Pancreas (tissue), 10 donors: ENCODE data around the gene EBI3. TPM values are rescaled to one million over a fixed set of nuclear protein-coding genes. Genes with fewer than 3 reads are reported as not detected.

Experiments used
- ATAC-seq, 4 donors: fragments of 200-7000 bp; cut with Tn5 transposase; one replicate each; pipeline versions ENCODE4 v1.8.0 to v1.9.1; 2020; ENCODE audit warnings: mild to moderate bottlenecking in 4 of 4, moderate library complexity in 4 of 4
- DNase-seq, 6 donors: peaks; one replicate each; pipeline ENCODE4 v3.0.0-alpha.2; 2020
- FAIRE-seq: peaks from 2 replicates; lab custom pipeline; 2012; peaks lifted over from hg19 to GRCh38; lab: Jason Lieb, UNC
- H3K27ac ChIP-seq, 4 donors: fragments of 200-600 bp; sonication (generic); 1 replicate in 3 of 4; 2 replicates in 1 of 4; pipeline versions ENCODE4 v1.5.0 to v1.8.0; 2020
- H3K27me3 ChIP-seq, 4 donors: fragments of 200-600 bp; one replicate each; pipeline ENCODE4 v1.8.0; 2021
- H3K36me3 ChIP-seq, 3 donors: fragments of 200-600 bp; sonication (generic) in 1 of 3; one replicate each; pipeline versions ENCODE4 v1.5.0 to v1.8.0; 2020 to 2021
- H3K4me1 ChIP-seq, 3 donors: fragments of 200-600 bp; one replicate each; pipeline ENCODE4 v1.8.0; 2021
- H3K4me3 ChIP-seq, 4 donors: fragments of 200-600 bp; sonication (generic) in 2 of 4; one replicate each; pipeline versions ENCODE4 v1.5.0 to v1.8.0; 2020 to 2021
- H3K9me3 ChIP-seq, 4 donors: fragments of 200-600 bp; one replicate each; pipeline ENCODE4 v1.8.0; 2021
- WGBS, 2 donors: extraction: QIAGEN DNeasy Blood & Tissue Kit; methylation state at CpG; one replicate each; pipeline ENCODE4 v1.1.7; 2013; 5-methylcytosine and 5-hydroxymethylcytosine counted together
- intact Hi-C, 3 donors: fragments of 100-400 bp; cut with DNase I; formaldehyde crosslinking; loops; one replicate each; pipeline versions ENCODE4 v1.11.1 to v1.14.2; 2022
- polyA plus RNA-seq, 2 donors: library from polyadenylated mRNA; stranded (reverse); fragments of 200-250 nt; gene quantifications; one replicate each; pipeline ENCODE4 v1.2.3, GENCODE V29; 2013
- total RNA-seq, 6 donors: library from RNA; stranded (reverse); fragmentation: NEBNext Ultra II Directional in 4 of 6; extraction: Animal tissue kit (Norgen Biotek cat#: 25700) in 4 of 6; gene quantifications; one replicate each; pipeline versions ENCODE4 v1.2.1 to v1.2.4, GENCODE V29; 2021 to 2023
- TF ChIP-seq, protein P1 (sequence below), 4 donors: fragments of 200-600 bp; sonication (generic) in 3 of 4; IDR thresholded peaks; one replicate each; pipeline versions ENCODE4 v1.5.0 to v1.8.0; 2021; ENCODE audit warnings: antibody characterized with exemption in 4 of 4
- donor health status: healthy with polysubstance abuse.
- donor health status: DM: no; HTN: no; CAD: no; lungs with moderate emphysema.
- donor health status: DM: no; HTN: no; CAD: no.
- donor health status: control.
- donor health status: control.
- donor health status: Bipolar disorder and iron deficiency.
- donor health status: DM: yes; HTN: yes; CAD: no.
- donor health status: DM: no; HTN: no; CAD: no.
- donor health status: DM: no; HTN: no; CAD: no.
- donor health status: DM: yes; HTN: yes; CAD: no.

EBI3 gene
- total and polyA plus RNA-seq, 8 donors, result 0.52 to 2.2 (median 1.2) TPM; not detected in 2

GRCh38 chr19:4184718-4185352 is 44.5 kb upstream of the EBI3 start:
- TF ChIP-seq, protein P1, sequence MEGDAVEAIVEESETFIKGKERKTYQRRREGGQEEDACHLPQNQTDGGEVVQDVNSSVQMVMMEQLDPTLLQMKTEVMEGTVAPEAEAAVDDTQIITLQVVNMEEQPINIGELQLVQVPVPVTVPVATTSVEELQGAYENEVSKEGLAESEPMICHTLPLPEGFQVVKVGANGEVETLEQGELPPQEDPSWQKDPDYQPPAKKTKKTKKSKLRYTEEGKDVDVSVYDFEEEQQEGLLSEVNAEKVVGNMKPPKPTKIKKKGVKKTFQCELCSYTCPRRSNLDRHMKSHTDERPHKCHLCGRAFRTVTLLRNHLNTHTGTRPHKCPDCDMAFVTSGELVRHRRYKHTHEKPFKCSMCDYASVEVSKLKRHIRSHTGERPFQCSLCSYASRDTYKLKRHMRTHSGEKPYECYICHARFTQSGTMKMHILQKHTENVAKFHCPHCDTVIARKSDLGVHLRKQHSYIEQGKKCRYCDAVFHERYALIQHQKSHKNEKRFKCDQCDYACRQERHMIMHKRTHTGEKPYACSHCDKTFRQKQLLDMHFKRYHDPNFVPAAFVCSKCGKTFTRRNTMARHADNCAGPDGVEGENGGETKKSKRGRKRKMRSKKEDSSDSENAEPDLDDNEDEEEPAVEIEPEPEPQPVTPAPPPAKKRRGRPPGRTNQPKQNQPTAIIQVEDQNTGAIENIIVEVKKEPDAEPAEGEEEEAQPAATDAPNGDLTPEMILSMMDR (IDR thresholded peaks at IDR 0.05), result no peak

DNA sequence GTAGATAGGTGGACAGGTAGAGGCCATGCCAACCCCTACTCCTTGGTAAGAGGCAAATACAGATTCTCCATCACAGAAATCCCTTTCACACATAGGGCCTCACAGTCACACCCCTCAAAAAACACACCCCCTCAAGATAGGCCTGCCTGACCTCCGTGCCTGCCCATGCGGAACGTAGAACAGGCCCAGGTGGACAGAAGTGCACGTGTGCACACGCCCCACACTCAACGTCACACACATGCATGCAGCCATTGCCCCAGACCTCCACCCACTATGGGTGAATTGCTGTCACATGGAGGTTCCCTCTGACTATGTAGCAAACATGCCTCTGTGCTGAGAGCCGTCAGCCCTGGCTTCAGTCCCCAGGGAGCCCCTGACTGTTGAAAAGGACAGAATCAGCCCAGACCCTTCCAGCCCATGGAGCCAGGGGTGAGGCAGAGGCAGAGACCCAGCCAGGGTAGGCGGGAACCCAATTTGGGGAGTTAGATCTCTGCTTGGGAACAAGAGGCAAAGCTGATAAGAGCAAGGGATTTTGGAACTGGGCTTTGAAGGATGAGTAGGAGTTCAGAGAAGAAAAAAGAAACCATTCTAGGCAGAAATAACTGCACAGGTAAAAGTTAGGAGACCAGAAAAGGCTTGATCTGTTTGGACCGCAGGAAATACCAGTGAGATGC is 43.8 kb upstream of the EBI3 start:
- no peaks in the 10 kb centered on the region for H3K27me3 ChIP-seq
- FAIRE-seq (no peak), ATAC-seq (no peak), DNase-seq (no peak)
- no peak overlapping the region for H3K27ac ChIP-seq
- intact Hi-C loops, result no loop called here
- peaks cover 0 to 14% (median 11%) of the 10 kb centered on the region in 3 donors for H3K4me1 ChIP-seq
- 55 to 66% methylated on average over 9 of the region's 9 CpGs for WGBS, 2 donors
- TF ChIP-seq, protein P1 (IDR thresholded peaks at IDR 0.05), result no peak
- H3K9me3 ChIP-seq, result no peaks in the 10 kb centered on the region
- no peak overlapping the region for H3K4me3 ChIP-seq
- H3K36me3 ChIP-seq, result no peaks in the 10 kb centered on the region

More at GRCh38 chr19:4184718-4185352, 44.5 kb upstream of the EBI3 start:
- intact Hi-C loops, result no loop called here
- FAIRE-seq (no peak), DNase-seq (no peak), ATAC-seq (no peak)
- H3K4me1 ChIP-seq, result peaks cover 0 to 16% (median 11%) of the 10 kb centered on the region in 3 donors
- no peaks in the 10 kb centered on the region for H3K9me3 ChIP-seq
- H3K36me3 ChIP-seq, result no peaks in the 10 kb centered on the region
- H3K4me3 ChIP-seq, result no peak overlapping the region
- 92 to 96% methylated on average over 2 of the region's 2 CpGs for WGBS, 2 donors
- H3K27me3 ChIP-seq, result no peaks in the 10 kb centered on the region
- H3K27ac ChIP-seq, result no peak overlapping the region

DNA sequence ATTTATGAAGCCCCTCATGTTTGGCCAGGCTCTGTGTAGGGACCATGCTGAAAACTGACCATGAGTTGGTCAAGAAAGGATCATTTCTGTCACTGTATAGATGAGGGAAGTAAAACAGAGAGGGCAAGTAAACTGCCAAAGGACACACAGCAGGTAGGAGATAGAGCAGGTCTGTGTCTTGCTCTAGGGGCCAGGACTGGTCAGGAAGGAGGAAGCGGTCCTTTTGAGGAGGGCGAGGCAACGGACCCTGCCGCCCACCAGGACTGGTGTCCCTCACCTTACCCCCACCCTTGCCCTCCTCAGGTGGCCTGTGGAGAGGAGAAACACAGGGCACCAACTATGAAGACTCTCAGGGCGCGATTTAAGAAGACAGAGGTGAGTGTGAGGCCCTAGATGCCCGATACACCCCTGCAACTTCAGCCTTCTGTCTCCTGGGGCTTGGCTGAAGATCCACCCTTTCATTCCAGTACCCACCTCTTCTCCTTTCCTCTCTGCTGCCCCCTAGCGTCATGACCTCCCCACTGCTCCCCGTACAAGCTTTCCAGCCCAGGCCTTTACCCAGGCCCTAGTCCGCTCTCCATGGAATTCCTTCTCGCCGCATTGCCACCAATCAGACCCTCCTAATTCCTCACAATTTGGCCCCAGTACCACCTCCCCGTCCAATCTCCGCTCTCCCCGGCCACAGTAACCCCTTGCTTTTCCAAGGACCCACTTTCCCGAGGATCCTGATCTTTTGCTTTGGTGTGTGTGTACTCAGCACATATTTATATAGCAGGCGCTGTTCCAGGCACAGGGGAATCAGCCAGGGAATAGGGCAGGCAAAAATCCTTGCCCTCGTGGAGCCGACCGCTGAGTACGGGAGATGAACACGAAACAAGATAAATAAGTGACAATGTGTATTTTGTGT is 43.0 kb upstream of the EBI3 start:
- peak; percentile 47 to 72 (median 66) for ATAC-seq
- Histone ChIP-seq H3K36me3 (no peaks in the 10 kb centered on the region), H3K4me1 (peaks cover 0 to 7% (median 4%) of the 10 kb centered on the region in 3 donors), H3K4me3 (no peak overlapping the region), H3K27ac (no peak overlapping the region), H3K27me3 (no peaks in the 10 kb centered on the region), H3K9me3 (no peaks in the 10 kb centered on the region)
- FAIRE-seq, result no peak
- intact Hi-C loops, result no loop called here
- peak; percentile 67 to 90 (median 79) for DNase-seq
- 18 to 19% methylated on average over 22 of the region's 22 CpGs for WGBS, 2 donors
- TF ChIP-seq, protein P1 (IDR thresholded peaks at IDR 0.05), result peak; percentile 64 to 80 (median 67)

- peaks cover 0 to 4% (median 0%) of the 10 kb centered on the region in 3 donors for H3K4me1 ChIP-seq
- no peaks in the 10 kb centered on the region for H3K36me3 ChIP-seq
- no peak overlapping the region for H3K4me3 ChIP-seq
- no peaks in the 10 kb centered on the region for H3K27me3 ChIP-seq
- FAIRE-seq, result no peak
- TF ChIP-seq, protein P1 (IDR thresholded peaks at IDR 0.05), result no peak
- WGBS, 2 donors, result 88 to 94% methylated on average over 10 of the region's 10 CpGs
- ATAC-seq, result no peak
- no peak overlapping the region for H3K27ac ChIP-seq
- intact Hi-C loops, result no loop called here
- H3K9me3 ChIP-seq, result no peaks in the 10 kb centered on the region
- DNase-seq, result no peak
Observed at GRCh38 chr19:4187313-4188122, 41.8 kb upstream of the EBI3 start.
